Measurements from ENCODE around the gene TMEM202. TPM values are rescaled to one million over a fixed set of nuclear protein-coding genes. Genes with fewer than 3 reads are reported as not detected.
"Not testable (repeated sequence)": the region's sequence is repeated elsewhere in the genome, so short reads cannot be mapped to it uniquely, and the experiment has no call there.

Gene TMEM202
- total RNA-seq, 4 donors from 2014 or later = not detected

DNA sequence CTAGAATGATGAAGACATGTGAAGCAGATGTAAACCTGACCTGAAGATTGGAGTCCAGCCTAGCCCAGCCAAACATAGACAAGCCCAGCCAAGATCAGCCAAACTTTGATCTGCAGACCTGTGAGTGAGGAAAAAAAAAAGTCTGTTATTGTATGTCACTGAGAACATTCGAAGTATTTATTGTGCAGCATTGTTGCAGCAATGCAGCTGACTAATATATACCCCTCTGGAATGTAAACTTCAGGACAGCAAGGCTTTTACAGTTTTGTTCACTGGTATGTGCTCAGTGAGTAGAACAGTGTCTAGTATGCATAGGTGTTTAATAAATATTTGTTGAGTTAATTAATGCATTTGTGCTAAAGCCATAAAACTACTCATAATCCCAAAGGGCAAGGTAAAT lies 23.4 kb downstream of the TMEM202 start:
- intact Hi-C loops (cut with DNase I; ENCODE audit: low total_unique reads) = no loop called here

DNA sequence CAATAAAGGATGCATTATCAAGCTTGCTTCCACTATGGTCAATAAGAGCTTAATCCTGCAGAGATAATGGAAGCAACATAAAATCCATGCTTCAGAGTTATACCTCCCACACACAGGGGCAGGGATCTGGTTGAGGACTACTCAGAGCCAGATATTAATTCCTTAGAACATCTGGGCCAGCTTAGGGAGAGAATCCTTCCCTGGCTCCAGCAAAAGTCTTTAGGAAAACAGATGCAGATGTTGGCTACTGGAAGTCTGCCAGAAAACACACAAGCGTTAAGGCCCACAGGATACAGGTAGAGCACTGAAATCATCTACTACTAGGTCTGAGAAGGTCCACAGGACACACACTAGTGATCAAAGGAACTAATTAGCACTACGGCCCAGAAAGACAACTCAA lies 25.2 kb downstream of the TMEM202 start:
- intact Hi-C loops (cut with DNase I; ENCODE audit: low total_unique reads) (no loop called here), in situ Hi-C loops (cut with MboI; ENCODE audit: low sequenced_read_pairs in 4 of 4) (no loop called here)
- no peaks in the 10 kb centered on the region for H3K4me1 ChIP-seq
- no peaks in the 10 kb centered on the region for H3K36me3 ChIP-seq
- no peak overlapping the region for H3K27ac ChIP-seq
- H3K27me3 ChIP-seq = no peaks in the 10 kb centered on the region
- no peak for DNase-seq
- no peak for TF ChIP-seq POLR2A (IDR thresholded peaks at IDR 0.05)
- TF ChIP-seq, protein P1, sequence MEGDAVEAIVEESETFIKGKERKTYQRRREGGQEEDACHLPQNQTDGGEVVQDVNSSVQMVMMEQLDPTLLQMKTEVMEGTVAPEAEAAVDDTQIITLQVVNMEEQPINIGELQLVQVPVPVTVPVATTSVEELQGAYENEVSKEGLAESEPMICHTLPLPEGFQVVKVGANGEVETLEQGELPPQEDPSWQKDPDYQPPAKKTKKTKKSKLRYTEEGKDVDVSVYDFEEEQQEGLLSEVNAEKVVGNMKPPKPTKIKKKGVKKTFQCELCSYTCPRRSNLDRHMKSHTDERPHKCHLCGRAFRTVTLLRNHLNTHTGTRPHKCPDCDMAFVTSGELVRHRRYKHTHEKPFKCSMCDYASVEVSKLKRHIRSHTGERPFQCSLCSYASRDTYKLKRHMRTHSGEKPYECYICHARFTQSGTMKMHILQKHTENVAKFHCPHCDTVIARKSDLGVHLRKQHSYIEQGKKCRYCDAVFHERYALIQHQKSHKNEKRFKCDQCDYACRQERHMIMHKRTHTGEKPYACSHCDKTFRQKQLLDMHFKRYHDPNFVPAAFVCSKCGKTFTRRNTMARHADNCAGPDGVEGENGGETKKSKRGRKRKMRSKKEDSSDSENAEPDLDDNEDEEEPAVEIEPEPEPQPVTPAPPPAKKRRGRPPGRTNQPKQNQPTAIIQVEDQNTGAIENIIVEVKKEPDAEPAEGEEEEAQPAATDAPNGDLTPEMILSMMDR (IDR thresholded peaks at IDR 0.05 in 4 of 5, conservative IDR thresholded peaks at IDR 0.05 in 1 of 5) = no peak
- H3K9me3 ChIP-seq = no peaks in the 10 kb centered on the region
- H3K4me3 ChIP-seq = no peak overlapping the region
- no peak for ATAC-seq

More for the DNA sequence above, 23.4 kb downstream of the TMEM202 start:
- H3K4me1 ChIP-seq = no peaks in the 10 kb centered on the region
- H3K4me3 ChIP-seq = no peak overlapping the region
- ATAC-seq (no peak), DNase-seq (no peak)
- H3K36me3 ChIP-seq = no peaks in the 10 kb centered on the region
- no peaks in the 10 kb centered on the region for H3K9me3 ChIP-seq
- in situ Hi-C loops (cut with MboI; ENCODE audit: low sequenced_read_pairs in 4 of 4) = no loop called here
- no peak overlapping the region for H3K27ac ChIP-seq
- no peaks in the 10 kb centered on the region for H3K27me3 ChIP-seq
- TF ChIP-seq POLR2A (IDR thresholded peaks at IDR 0.05) = no peak
- TF ChIP-seq, protein P1 (IDR thresholded peaks at IDR 0.05 in 4 of 5, conservative IDR thresholded peaks at IDR 0.05 in 1 of 5) = no peak

DNA sequence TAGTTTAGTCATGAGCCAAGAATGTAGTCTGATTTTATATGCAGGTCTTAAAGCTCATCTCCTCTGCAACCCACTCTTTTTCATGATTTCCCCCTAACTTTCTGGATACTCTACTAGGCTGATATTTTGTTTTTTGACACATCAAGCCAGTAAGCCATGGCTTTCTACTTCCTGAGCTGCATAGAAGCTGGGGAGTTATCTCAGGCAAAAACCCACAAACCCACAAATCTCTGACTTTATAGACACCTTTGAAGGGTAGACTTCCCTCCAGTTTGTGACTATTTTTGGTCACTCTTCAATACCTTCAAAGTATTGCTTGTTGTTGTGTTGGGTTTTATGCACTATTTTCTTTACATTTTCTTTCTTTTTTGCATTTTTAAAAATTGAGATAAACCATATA lies 28.6 kb downstream of the TMEM202 start:
- ATAC-seq (no peak), DNase-seq (no peak)
- Histone ChIP-seq H3K27ac (no peak overlapping the region), H3K4me3 (no peak overlapping the region), H3K36me3 (no peaks in the 10 kb centered on the region), H3K9me3 (no peaks in the 10 kb centered on the region), H3K27me3 (no peaks in the 10 kb centered on the region), H3K4me1 (no peaks in the 10 kb centered on the region)
- intact Hi-C loops (cut with DNase I; ENCODE audit: low total_unique reads) (no loop called here), in situ Hi-C loops (cut with MboI; ENCODE audit: low sequenced_read_pairs in 4 of 4) (no loop called here)
- TF ChIP-seq, protein P1 (IDR thresholded peaks at IDR 0.05 in 4 of 5, conservative IDR thresholded peaks at IDR 0.05 in 1 of 5) = no peak
- no peak for TF ChIP-seq POLR2A (IDR thresholded peaks at IDR 0.05)

DNA sequence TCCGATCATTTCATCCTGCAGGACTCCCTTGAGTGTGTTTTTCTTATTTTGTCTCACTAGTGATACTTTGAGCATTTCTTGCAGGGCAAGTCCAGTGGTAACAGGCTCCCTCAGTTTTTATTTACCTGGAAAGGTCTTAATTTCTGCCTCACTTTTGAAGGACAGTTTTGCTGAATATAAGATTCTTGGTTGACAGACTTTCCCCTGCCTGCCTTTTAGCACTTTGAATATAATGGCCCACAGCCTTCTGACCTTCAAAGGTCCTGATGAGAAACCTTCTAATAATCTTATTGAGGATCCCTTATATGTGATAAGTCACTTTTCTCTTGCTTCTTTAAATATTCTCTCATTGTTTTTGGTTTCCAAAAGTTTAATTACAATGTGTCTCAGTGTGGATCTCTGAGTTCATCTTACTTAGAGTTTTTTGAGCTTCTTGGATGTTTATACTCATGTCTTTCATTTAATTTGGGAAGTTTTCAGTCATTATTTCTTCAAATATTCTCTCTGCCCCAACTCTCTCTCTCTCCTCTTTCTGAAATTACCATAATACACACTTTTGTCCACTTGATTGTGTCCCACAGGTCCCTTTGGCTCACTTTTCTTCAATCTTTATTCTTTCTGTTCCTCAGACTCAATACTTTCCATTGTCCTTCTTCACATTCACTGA lies 39.7 kb downstream of the TMEM202 start:
- TF ChIP-seq, protein P1 (IDR thresholded peaks at IDR 0.05 in 4 of 5, conservative IDR thresholded peaks at IDR 0.05 in 1 of 5) = no peak
- TF ChIP-seq POLR2A (IDR thresholded peaks at IDR 0.05) = no peak
- H3K9me3 ChIP-seq = peaks cover 0 to 5% (median 0%) of the 10 kb centered on the region in 3 donors

DNA sequence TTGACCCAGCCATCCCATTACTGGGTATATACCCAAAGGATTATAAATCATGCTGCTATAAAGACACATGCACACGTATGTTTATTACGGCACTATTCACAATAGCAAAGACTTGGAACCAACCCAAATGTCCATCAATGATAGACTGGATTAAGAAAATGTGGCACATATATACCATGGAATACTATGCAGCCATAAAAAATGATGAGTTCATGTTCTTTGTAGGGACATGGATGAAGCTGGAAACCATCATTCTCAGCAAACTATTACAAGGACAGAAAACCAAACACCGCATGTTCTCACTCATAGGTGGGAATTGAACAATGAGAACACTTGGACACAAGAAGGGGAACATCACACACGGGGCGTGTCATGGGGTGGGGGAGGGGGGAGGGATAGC lies 44.7 kb downstream of the TMEM202 start:
- intact Hi-C loops (cut with DNase I; ENCODE audit: low total_unique reads); DNase-seq; ATAC-seq; H3K27me3 ChIP-seq; in situ Hi-C loops (cut with MboI; ENCODE audit: low sequenced_read_pairs in 4 of 4); H3K4me1 ChIP-seq; H3K9me3 ChIP-seq; H3K4me3 ChIP-seq; H3K27ac ChIP-seq; H3K36me3 ChIP-seq: not testable (repeated sequence)

More for the DNA sequence above, 39.7 kb downstream of the TMEM202 start:
- no peak overlapping the region for H3K4me3 ChIP-seq
- DNase-seq (no peak), ATAC-seq (no peak)
- intact Hi-C loops (cut with DNase I; ENCODE audit: low total_unique reads) = no loop called here
- no peaks in the 10 kb centered on the region for H3K36me3 ChIP-seq
- peaks cover 0 to 5% (median 0%) of the 10 kb centered on the region in 3 donors for H3K27me3 ChIP-seq
- in situ Hi-C loops (cut with MboI; ENCODE audit: low sequenced_read_pairs in 4 of 4) = no loop called here
- H3K27ac ChIP-seq = no peak overlapping the region
- H3K4me1 ChIP-seq = no peaks in the 10 kb centered on the region

Measured in gastrocnemius medialis (tissue), 4 donors.